Measurements from ENCODE around the gene CORO6. TPM values are rescaled to one million over a fixed set of nuclear protein-coding genes. Genes with fewer than 3 reads are reported as not detected.

The CORO6 gene
- total and polyA plus RNA-seq, 2 of the 13 experiments (the other 11 are each of a cell fraction or from before 2014, with no cell fraction given): 0.42 to 0.82 TPM

DNA sequence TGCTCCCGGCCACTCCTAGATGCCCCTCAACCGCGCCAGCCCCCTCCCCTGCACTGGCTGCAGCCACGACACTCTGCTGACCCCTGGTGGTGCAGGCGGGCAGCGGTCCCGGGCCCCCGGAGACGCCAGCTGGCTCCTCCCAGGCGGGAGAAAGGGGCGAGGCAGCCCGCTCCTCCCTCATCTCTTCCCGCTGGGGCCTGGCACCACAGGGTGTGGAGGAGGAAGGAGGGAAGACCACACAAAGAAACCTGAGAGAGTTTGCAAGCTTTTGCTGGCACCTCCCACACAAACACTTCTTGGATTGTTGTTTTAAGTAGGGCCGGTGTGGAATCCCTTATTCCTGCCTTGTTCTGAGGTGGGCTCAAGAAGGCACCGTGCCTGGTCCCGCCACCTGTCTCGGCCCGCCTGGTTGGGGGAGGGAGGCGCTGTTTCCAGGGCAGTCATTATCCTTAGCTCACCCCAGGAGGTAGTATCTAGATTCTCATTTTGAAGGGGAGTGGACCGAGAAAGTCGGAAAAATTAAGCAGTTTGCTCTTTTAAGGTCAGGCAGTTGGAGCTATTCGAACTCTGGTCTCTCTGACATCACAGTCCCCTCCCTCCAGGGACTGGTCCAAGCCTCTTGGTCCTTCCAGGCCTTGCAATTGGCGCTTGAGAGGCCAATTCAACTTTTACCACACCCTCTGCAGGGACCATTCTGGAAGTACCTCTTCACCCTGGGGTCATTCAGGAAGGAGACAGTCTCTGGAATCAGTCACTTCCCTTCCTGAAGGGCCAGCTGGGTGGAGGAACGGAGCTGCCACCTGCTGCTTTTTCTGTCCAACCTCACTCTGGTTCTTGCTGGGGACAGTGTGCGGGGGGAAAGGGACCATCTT lies 30.7 kb downstream of the CORO6 start (continued):
- TF ChIP-seq, protein P1, sequence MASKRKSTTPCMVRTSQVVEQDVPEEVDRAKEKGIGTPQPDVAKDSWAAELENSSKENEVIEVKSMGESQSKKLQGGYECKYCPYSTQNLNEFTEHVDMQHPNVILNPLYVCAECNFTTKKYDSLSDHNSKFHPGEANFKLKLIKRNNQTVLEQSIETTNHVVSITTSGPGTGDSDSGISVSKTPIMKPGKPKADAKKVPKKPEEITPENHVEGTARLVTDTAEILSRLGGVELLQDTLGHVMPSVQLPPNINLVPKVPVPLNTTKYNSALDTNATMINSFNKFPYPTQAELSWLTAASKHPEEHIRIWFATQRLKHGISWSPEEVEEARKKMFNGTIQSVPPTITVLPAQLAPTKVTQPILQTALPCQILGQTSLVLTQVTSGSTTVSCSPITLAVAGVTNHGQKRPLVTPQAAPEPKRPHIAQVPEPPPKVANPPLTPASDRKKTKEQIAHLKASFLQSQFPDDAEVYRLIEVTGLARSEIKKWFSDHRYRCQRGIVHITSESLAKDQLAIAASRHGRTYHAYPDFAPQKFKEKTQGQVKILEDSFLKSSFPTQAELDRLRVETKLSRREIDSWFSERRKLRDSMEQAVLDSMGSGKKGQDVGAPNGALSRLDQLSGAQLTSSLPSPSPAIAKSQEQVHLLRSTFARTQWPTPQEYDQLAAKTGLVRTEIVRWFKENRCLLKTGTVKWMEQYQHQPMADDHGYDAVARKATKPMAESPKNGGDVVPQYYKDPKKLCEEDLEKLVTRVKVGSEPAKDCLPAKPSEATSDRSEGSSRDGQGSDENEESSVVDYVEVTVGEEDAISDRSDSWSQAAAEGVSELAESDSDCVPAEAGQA (IDR thresholded peaks at IDR 0.05; ENCODE audit: low read depth): no peak
- TF ChIP-seq, protein P1 (CRISPR knock-in tag; IDR thresholded peaks at IDR 0.05; ENCODE audit: borderline replicate concordance): no peak
- TF ChIP-seq SP2 (CRISPR knock-in tag; IDR thresholded peaks at IDR 0.05): no peak
- no peak for TF ChIP-seq NFYC (CRISPR knock-in tag; IDR thresholded peaks at IDR 0.05)
- TF ChIP-seq MAFF (IDR thresholded peaks at IDR 0.05; ENCODE audit: low read depth, low read length): no peak
- peak; percentile 32; the same call in 1 of the 2 replicates for TF ChIP-seq HNRNPL (IDR thresholded peaks at IDR 0.05; ENCODE audit: low read depth, low read length)
- TF ChIP-seq ZNF382 (CRISPR knock-in tag; IDR thresholded peaks at IDR 0.05; ENCODE audit: borderline replicate concordance): no peak
- TF ChIP-seq ZNF333 (CRISPR knock-in tag; IDR thresholded peaks at IDR 0.05; ENCODE audit: borderline replicate concordance): no peak
- TF ChIP-seq, protein P2, sequence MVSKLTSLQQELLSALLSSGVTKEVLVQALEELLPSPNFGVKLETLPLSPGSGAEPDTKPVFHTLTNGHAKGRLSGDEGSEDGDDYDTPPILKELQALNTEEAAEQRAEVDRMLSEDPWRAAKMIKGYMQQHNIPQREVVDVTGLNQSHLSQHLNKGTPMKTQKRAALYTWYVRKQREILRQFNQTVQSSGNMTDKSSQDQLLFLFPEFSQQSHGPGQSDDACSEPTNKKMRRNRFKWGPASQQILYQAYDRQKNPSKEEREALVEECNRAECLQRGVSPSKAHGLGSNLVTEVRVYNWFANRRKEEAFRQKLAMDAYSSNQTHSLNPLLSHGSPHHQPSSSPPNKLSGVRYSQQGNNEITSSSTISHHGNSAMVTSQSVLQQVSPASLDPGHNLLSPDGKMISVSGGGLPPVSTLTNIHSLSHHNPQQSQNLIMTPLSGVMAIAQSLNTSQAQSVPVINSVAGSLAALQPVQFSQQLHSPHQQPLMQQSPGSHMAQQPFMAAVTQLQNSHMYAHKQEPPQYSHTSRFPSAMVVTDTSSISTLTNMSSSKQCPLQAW (CRISPR knock-in tag; IDR thresholded peaks at IDR 0.05): peak; percentile 82; the same call in 1 of the 2 replicates
- TF ChIP-seq, protein P3, sequence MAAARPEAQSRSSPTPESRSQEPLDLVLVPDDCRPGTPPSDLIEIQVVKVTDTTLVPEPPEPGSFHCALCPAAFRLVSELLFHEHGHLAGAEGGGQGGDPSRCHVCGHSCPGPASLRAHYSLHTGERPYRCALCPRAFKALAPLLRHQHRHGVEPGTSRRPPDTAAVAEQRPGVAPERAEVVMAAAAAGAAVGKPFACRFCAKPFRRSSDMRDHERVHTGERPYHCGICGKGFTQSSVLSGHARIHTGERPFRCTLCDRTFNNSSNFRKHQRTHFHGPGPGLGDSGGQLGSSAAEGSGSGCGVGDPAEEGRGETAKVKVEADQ (CRISPR knock-in tag; IDR thresholded peaks at IDR 0.05; ENCODE audit: borderline replicate concordance): no peak
- TF ChIP-seq JDP2 (CRISPR knock-in tag; IDR thresholded peaks at IDR 0.05; ENCODE audit: borderline replicate concordance): no peak
- peak; percentile 41; the same call in 1 of the 2 replicates for TF ChIP-seq HNF4A (CRISPR knock-in tag; IDR thresholded peaks at IDR 0.05)
- TF ChIP-seq ZNF121 (CRISPR knock-in tag; IDR thresholded peaks at IDR 0.05): peak; percentile 16; the same call in 1 of the 2 replicates
- TF ChIP-seq, protein P4, sequence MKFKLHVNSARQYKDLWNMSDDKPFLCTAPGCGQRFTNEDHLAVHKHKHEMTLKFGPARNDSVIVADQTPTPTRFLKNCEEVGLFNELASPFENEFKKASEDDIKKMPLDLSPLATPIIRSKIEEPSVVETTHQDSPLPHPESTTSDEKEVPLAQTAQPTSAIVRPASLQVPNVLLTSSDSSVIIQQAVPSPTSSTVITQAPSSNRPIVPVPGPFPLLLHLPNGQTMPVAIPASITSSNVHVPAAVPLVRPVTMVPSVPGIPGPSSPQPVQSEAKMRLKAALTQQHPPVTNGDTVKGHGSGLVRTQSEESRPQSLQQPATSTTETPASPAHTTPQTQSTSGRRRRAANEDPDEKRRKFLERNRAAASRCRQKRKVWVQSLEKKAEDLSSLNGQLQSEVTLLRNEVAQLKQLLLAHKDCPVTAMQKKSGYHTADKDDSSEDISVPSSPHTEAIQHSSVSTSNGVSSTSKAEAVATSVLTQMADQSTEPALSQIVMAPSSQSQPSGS (CRISPR knock-in tag; IDR thresholded peaks at IDR 0.05): no peak
- TF ChIP-seq ZNF563 (CRISPR knock-in tag; IDR thresholded peaks at IDR 0.05): peak; percentile 58; the same call in 1 of the 2 replicates
